GM19023 (cell line): ENCODE results near the gene FAM133A.

Source experiments
- ATAC-seq: cut with Tn5 transposase; IDR thresholded peaks from one replicate; pipeline ENCODE4 v1.9.1; 2021; ENCODE audit warnings: mild to moderate bottlenecking, moderate library complexity; ENCODE audit not compliant: unreplicated experiment

The FAM133A gene

GRCh38 chrX:93673869-93674271 lies at the start of gene FAM133A:
Gene FAM133A, plus strand, starts transcription at chrX:93674206. Its CDS starts 35,214 bp downstream, at chrX:93709420.
- ATAC-seq, result no peak

- no peak for ATAC-seq
These were observed 36.4 kb upstream of the FAM133A start for GRCh38 chrX:93637591-93637990.

- ATAC-seq, result no peak
These were observed 24.6 kb upstream of the FAM133A start for GRCh38 chrX:93649381-93649780.

GRCh38 chrX:93660575-93660974 lies 13.4 kb upstream of the FAM133A start:
- no peak for ATAC-seq

GRCh38 chrX:93673056-93673868 lies 744 bp upstream of the FAM133A start, which contains the start of gene NAP1L3:
Gene NAP1L3, minus strand, starts transcription at chrX:93673578. Its CDS starts 274 bp downstream, at chrX:93673304.
- peak; percentile 77 for ATAC-seq

GRCh38 chrX:93695981-93696380 lies 22.0 kb downstream of the FAM133A start:
- ATAC-seq, result no peak

- no peak for ATAC-seq
These were observed 29.7 kb downstream of the FAM133A start for GRCh38 chrX:93703701-93704100.

- no peak for ATAC-seq
These were observed 37.1 kb downstream of the FAM133A start for GRCh38 chrX:93711076-93711475.

- ATAC-seq, result no peak
These were observed 67.8 kb downstream of the FAM133A start for GRCh38 chrX:93741811-93742210.

- ATAC-seq, result no peak
These were observed 86.2 kb downstream of the FAM133A start for GRCh38 chrX:93760163-93760562.
